MM.1S (cell line): ENCODE data around the gene MYO9B.

Experiments used
- DNase-seq: peaks from one replicate; pipeline ENCODE4 v3.0.0-alpha.2; 2015
- H2AFZ ChIP-seq: fragments of 300-600 bp; sonication (generic); 2 replicates; pipeline ENCODE4 v1.6.0; 2016; ENCODE audit warnings: antibody characterized with exemption, low read length
- H3F3A ChIP-seq: fragments of 300-600 bp; sonication (generic); 2 replicates; pipeline ENCODE4 v1.6.1; 2016; ENCODE audit warnings: mild to moderate bottlenecking, antibody characterized with exemption, low read length, moderate library complexity, mixed read lengths; ENCODE audit not compliant: insufficient read depth
- H3K27ac ChIP-seq: fragments of 300-600 bp; sonication (generic); 2 replicates; pipeline ENCODE4 v1.5.1; 2016; ENCODE audit warnings: mild to moderate bottlenecking, low read length
- H3K27me3 ChIP-seq: fragments of 300-600 bp; sonication (generic); replicated peaks from 2 replicates; pipeline ENCODE4 v1.6.0; 2016; ENCODE audit warnings: low read length; ENCODE audit not compliant: insufficient read depth
- H3K36me3 ChIP-seq: fragments of 300-600 bp; sonication (generic); replicated peaks from 2 replicates; pipeline ENCODE4 v1.6.1; 2016; ENCODE audit warnings: mild to moderate bottlenecking, low read length, mixed read lengths; ENCODE audit not compliant: insufficient read depth
- H3K4me1 ChIP-seq: fragments of 300-600 bp; sonication (generic); 2 replicates; pipeline ENCODE4 v1.6.1; 2016; ENCODE audit warnings: low read length, mixed read lengths
- H3K4me2 ChIP-seq: fragments of 300-600 bp; sonication (generic); 2 replicates; pipeline ENCODE4 v1.6.0; 2016; ENCODE audit warnings: low read depth, low read length
- H3K4me3 ChIP-seq: fragments of 300-600 bp; sonication (generic); 2 replicates; pipeline ENCODE4 v1.5.1; 2016; ENCODE audit warnings: low read length, mixed read lengths
- H3K79me2 ChIP-seq: fragments of 300-600 bp; sonication (generic); 2 replicates; pipeline ENCODE4 v1.6.1; 2016; ENCODE audit warnings: mixed run types, low read length, mixed read lengths
- H3K9ac ChIP-seq: fragments of 300-600 bp; sonication (generic); 2 replicates; pipeline ENCODE4 v1.6.1; 2016; ENCODE audit warnings: low read length, mixed read lengths
- H3K9me2 ChIP-seq: fragments of 300-600 bp; sonication (generic); replicated peaks from 2 replicates; pipeline ENCODE4 v1.6.1; 2016; ENCODE audit warnings: mild to moderate bottlenecking, low read length, mixed read lengths; ENCODE audit not compliant: insufficient read depth
- H3K9me3 ChIP-seq: fragments of 300-600 bp; sonication (generic); replicated peaks from 2 replicates; pipeline ENCODE4 v1.6.1; 2016; ENCODE audit warnings: mild to moderate bottlenecking, low read length, mixed read lengths; ENCODE audit not compliant: insufficient read depth
- H4K20me1 ChIP-seq: fragments of 300-600 bp; sonication (generic); 2 replicates; pipeline ENCODE4 v1.6.1; 2016; ENCODE audit warnings: mild to moderate bottlenecking, low read length, moderate library complexity, mixed read lengths; ENCODE audit not compliant: insufficient read depth
- EZH2 ChIP-seq: fragments of 300-600 bp; sonication (generic); optimal IDR thresholded peaks from 2 replicates; pipeline ENCODE3; 2017; ENCODE audit warnings: low read depth, mild to moderate bottlenecking, antibody characterized with exemption, low read length, mixed read lengths
- EZH2phosphoT487 ChIP-seq: fragments of 300-600 bp; sonication (generic); IDR thresholded peaks from 2 replicates; pipeline ENCODE4 v1.6.1; 2018; ENCODE audit warnings: antibody characterized with exemption, low read length
- TF ChIP-seq, protein P1 (sequence below): fragments of 300-600 bp; sonication (generic); IDR thresholded peaks from 2 replicates; pipeline ENCODE4 v1.5.1; 2016; ENCODE audit warnings: antibody characterized with exemption, low read length, mixed read lengths

Gene MYO9B

DNA sequence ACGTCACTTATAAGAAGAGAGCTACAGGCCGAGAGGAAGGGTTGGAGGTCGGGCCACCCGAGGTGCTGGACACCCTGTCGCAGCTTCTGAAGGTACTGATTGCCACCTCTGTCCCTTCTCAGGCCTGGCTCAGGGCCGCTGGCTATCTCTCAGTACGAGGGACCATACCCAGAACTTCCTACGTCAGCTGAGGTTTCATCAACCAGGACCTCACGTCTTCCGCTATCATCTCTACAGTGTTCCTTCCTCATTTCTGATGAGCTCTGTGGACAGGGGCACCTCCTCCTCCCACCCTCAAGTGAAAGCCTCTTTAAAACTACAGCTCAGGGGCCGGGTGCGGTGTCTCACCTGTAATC is 81.3 kb downstream of the MYO9B start:
- no peaks in the 10 kb centered on the region for H3K4me1 ChIP-seq
- no peaks in the 10 kb centered on the region for H3K9me3 ChIP-seq
- no peak for DNase-seq
- no peak overlapping the region for H2AFZ ChIP-seq
- no peaks in the 10 kb centered on the region for H3K27me3 ChIP-seq
- no peaks in the 10 kb centered on the region for H3K79me2 ChIP-seq
- no peak overlapping the region for H3K9ac ChIP-seq
- no peaks in the 10 kb centered on the region for H3K9me2 ChIP-seq
- no peak overlapping the region for H3K4me2 ChIP-seq
- H3K4me3 ChIP-seq: no peak overlapping the region
- H3K27ac ChIP-seq: no peak overlapping the region
- no peaks in the 10 kb centered on the region for H4K20me1 ChIP-seq
- TF ChIP-seq, protein P1, sequence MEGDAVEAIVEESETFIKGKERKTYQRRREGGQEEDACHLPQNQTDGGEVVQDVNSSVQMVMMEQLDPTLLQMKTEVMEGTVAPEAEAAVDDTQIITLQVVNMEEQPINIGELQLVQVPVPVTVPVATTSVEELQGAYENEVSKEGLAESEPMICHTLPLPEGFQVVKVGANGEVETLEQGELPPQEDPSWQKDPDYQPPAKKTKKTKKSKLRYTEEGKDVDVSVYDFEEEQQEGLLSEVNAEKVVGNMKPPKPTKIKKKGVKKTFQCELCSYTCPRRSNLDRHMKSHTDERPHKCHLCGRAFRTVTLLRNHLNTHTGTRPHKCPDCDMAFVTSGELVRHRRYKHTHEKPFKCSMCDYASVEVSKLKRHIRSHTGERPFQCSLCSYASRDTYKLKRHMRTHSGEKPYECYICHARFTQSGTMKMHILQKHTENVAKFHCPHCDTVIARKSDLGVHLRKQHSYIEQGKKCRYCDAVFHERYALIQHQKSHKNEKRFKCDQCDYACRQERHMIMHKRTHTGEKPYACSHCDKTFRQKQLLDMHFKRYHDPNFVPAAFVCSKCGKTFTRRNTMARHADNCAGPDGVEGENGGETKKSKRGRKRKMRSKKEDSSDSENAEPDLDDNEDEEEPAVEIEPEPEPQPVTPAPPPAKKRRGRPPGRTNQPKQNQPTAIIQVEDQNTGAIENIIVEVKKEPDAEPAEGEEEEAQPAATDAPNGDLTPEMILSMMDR: no peak
- no peak for TF ChIP-seq EZH2
- no peak for TF ChIP-seq EZH2phosphoT487
- H3K36me3 ChIP-seq: no peaks in the 10 kb centered on the region
- H3F3A ChIP-seq: no peaks in the 10 kb centered on the region

DNA sequence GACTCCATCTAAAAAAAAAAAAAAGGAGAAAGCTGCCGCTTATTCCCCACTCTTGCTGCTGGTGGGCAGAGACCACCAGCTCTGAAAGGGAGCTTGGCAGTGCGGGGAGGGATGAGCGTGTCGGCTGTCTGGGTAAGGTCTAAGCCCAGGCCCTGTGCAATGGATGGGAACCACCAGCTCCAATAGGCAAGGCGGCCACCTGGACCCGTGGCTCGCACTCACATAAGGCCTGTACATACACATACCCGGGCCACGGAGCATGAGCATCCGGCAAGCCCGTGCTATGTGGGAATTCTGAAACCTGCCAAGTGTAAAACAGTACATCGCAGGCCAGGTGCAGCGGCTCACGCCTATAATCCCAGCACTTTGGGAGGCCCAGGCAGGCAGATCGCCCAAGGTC is 83.0 kb downstream of the MYO9B start:
- Histone ChIP-seq H3K79me2 (no peaks in the 10 kb centered on the region), H3K9me3 (no peaks in the 10 kb centered on the region), H3K4me1 (no peaks in the 10 kb centered on the region), H3K27me3 (no peaks in the 10 kb centered on the region), H3K4me3 (no peak overlapping the region), H3K4me2 (no peak overlapping the region), H3K9me2 (no peaks in the 10 kb centered on the region), H3K27ac (no peak overlapping the region), H2AFZ (no peak overlapping the region), H3K36me3 (no peaks in the 10 kb centered on the region), H4K20me1 (no peaks in the 10 kb centered on the region), H3K9ac (no peak overlapping the region), H3F3A (no peaks in the 10 kb centered on the region)
- TF ChIP-seq EZH2: no peak
- TF ChIP-seq, protein P1: no peak
- no peak for TF ChIP-seq EZH2phosphoT487
- no peak for DNase-seq

DNA sequence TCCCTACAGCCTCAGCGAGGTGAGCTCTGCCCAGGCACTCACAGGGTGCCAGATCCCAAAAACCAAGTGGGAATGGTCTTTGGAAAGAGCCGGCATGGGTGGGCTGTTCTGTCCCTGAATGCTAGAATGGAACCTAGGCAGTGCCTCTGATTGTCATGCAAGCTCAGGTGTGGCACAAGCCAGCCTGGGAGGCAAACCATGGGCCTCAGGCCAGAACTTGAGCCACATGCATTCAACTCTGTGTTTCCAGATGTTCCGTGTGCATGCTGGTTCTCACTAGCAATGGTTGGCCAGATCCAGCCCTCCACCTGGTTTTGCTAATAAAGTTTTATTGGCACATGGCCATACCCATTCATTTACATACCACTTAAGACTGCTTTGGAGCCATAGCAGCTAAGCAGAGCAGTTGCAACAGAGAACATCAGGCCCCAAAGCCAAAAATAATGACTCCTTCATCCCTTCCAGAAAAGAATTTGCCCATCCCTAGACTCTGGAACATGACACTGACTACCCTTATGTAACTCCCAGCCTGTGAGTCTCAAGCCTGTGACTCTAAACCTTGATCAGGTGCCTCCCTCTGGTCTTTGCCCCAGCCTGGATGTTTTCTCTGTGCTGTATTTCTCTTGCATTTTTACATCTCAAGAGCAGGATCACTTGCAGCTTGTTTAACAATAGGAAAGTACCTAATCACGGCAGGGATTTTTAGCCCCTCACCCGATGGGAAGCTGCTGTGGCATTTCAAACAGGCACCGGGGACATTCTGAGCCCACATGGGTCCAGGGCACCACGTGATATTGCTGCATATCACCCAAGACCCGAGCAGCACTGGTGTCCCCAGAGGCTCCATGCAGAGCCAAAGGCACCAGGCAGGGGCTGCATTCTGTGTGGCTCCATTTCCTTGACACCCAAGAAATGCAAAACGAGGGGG is 84.2 kb downstream of the MYO9B start:
- Histone ChIP-seq H2AFZ (no peak overlapping the region), H3K79me2 (no peaks in the 10 kb centered on the region), H3K4me1 (no peaks in the 10 kb centered on the region), H3K4me3 (no peak overlapping the region), H4K20me1 (no peaks in the 10 kb centered on the region), H3K27me3 (no peaks in the 10 kb centered on the region), H3F3A (no peaks in the 10 kb centered on the region), H3K36me3 (no peaks in the 10 kb centered on the region), H3K9me2 (no peaks in the 10 kb centered on the region), H3K9ac (no peak overlapping the region), H3K27ac (no peak overlapping the region), H3K4me2 (no peak overlapping the region), H3K9me3 (no peaks in the 10 kb centered on the region)
- no peak for DNase-seq
- TF ChIP-seq, protein P1: no peak
- TF ChIP-seq EZH2 (no peak), EZH2phosphoT487 (no peak)
